HG02759 (cell line): ENCODE data around the gene PLAC1.

Experiments used
- ATAC-seq: cut with Tn5 transposase; IDR thresholded peaks from one replicate; pipeline ENCODE4 v1.9.1; 2021; ENCODE audit warnings: mild to moderate bottlenecking, moderate library complexity; ENCODE audit not compliant: unreplicated experiment

Gene PLAC1

DNA sequence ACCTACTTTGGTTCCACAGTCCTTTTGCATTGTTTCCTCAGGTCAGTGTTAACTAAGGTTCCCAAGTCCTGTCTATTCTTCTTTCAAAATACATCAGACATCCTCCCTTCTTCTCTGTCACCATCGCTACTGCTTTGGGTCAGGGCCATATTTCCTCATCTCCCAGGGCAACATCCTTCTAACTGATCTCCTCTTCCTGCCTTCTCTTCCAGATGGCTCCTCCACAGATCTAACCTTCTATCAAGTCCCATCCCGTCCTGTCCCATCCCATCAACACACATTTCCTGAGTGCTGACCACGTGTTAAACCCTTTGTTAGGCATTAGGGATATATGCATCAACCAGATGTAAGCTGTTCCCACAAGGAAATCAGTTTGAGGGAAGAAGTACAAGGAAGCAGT is 25.9 kb downstream of the PLAC1 start:
- no peak for ATAC-seq

DNA sequence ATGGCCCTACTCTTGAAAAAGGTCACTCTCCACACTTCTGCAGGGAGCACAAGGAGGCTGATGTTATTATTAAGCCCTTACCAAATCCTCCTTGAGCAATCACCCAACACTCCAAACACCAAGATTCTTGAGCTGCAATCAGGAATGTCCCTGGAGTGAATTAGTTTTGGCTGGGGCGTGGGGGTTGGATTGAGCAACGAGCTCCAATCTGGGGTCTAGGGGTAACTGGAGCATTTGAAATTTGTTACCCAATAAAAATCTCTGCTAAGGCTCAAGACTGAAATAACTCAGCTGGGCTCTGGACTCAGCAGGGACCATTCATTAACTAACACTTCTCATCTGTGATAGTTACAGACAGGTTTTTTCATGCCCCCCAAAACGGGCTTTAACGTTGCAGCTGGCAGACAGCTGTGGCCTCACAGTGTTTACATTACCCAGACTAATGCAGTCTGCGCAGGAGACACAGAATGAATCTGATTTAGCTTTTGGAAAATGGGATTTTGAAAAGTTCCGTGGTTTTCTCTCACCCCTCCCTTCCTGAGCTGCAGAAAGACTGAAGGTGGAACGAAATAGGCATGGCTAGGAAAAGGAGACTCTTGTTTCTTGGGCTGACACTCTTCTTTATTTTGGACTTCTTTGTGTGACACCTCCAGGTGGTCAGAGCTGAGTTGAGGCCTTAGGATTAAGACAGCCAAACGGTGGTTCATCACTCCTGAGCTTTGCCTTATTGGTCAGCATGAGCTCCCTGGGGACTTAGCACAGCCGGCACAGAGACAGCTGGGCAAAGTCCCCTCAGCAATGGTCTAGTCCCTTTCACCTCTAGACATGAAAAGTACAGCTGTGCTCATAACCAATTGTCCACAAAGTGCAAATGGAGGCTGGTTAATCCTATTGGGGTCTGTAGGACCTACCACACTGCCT is 26.6 kb downstream of the PLAC1 start:
- no peak for ATAC-seq

DNA sequence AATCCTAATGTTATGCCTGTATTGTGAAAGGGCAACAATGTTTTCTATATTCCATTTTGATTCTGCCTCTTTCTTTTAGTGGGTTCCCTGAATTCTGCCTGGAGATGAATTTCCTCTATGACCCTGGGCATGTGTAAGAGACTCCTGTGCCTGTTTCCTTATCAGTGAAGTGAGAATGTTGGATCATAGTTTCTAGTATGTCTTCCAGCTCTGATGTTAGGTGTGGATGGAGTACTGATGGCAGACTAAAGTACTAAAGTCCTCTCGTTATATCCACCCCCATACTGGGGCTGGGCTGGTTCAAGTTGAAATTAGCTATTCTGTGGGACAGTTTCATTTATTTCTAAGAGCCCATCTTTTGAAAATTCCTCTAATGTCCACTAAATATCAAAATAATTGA is 29.6 kb downstream of the PLAC1 start:
- no peak for ATAC-seq

DNA sequence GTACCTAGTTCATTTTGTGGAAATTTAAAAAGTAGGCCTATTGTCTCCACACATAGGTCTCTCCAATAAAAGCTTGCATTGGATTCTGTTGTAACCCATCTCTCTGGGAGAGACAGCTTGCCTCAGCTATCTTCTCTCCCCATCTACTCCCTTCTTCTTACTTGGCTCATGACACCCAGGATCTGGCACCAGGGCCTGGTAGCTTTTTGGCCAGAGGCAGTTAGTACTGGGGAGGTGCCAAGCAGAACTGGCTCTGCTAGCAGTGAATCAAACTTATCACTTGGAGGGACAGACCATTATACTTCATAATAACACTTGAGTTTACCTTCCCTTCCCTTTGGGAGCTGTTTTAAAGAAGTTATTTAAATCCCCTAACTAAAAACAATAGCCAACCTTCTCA is 31.8 kb downstream of the PLAC1 start:
- ATAC-seq, result no peak

DNA sequence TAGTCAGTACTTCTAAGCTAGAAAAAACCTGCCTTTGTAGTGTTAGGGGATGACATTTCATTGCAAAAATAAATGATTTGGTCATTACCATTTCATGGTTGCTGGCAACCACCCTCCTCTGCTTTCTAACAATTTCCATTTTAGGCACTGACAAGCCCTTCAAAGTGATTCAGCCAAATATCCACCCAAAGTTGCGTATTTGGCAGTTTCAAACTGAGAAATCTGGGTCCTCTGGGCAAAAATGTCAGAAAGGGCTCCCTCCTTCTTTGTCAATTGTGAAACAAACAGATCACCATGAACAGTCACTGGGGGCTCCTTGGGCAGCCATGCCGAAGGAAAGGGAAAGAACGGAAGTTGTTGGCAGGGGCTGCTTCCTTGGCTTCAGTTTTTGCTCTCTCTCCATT is 33.0 kb downstream of the PLAC1 start:
- no peak for ATAC-seq

DNA sequence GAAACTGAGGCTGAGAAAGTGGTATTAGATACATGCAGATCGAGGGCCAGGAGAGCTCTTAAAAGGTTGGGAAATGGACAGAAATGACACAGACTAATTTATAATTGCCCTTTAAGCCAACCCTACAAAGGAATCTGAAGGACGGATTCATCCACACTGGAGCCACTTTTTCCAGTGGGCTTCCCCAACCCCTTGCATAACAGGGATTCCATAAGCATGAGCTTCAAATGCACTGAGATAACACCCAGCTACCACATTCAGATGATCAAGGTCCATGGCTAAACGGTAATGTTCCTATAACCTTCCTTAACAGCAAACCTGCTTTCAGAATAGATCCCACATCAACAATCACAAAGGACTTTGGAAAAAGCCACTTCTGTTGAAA is 34.2 kb downstream of the PLAC1 start:
- no peak for ATAC-seq

DNA sequence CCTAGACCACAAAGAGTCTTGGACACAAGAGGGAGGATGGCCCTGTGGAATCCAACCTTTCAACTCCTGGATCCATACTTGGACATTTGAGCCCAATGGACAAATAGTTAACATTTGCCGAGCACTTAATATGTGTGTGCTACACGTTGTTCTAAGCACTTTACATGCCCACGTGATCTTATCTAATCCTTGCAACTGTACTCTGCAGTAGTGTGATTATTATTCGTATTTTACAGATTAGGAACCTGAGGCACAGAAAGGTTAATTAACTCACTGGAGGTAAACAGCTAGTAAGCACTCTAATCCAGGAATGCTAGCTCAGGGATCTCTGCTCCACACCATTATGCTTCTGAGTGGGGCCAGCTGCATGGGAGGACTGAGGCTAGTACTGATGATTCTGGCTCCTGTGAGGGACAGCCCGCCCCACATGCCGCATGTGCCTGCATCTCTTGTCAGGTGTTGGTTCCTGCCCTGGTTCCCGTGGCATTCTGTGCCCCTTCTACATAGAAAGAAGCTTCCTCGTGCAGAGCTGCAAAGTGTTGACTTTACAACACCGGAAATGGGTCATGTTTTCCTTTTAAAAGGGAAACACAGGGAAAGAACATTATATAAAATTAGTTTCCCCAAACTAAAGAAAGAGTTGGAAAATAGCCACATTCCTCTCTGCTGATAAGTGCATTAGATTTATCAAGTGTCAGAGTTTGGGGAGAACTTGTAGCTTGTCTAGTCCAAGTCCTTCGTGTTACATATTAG is 34.8 kb downstream of the PLAC1 start:
- ATAC-seq, result no peak

DNA sequence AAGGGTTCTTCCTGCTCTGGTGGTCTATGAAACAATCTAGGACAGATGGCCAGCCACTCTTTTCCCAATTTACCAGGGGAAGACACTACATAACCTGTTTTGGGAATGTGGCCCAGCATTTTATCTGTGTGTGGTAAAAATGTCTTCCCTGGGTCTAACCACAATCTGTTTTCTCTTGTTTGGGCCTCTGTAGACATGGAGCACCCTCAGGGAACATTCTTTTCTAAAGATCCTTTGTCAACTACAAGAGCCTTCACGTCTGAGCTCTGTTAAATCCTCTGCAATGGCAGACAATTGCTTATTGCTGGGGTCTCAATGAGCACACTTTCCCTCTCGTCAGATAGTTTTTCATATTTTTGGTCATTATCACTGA is 35.5 kb downstream of the PLAC1 start:
- ATAC-seq, result no peak

DNA sequence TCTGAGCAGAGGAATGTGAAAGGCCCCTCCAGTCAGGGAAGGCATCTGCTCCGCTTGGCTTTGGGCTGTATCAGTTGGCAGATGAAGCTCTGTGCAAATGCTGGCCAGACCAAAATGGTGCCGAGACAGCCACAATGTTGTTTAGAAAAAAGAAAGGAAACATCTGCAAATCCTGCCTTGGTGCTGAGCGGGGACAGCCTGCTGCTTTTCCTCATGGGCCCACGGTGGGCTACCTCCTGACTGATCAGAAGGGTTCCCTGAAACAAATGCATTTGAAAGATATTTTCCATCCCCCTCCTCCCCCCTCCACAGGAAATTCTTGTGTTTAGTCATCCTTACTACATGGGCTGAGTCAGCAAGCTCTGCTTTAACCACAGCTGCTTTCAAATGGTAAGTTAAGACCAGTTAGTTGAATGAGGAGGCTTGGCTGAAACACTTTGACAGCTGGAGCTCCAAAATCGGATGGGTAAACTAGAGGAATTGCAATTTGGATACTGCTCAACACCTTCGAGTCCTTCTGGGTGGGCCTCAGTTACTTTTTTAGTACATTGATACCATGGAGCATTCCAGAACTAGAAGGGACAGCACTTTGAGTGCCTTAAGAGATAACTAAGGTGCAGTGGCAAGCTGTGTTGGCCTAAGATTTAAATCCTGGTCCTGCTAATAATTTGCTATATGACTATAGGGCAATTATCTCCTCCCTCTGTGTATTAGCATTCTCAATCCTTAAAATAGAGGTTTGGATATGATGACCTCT is 36.0 kb downstream of the PLAC1 start:
- ATAC-seq, result peak; percentile 90

DNA sequence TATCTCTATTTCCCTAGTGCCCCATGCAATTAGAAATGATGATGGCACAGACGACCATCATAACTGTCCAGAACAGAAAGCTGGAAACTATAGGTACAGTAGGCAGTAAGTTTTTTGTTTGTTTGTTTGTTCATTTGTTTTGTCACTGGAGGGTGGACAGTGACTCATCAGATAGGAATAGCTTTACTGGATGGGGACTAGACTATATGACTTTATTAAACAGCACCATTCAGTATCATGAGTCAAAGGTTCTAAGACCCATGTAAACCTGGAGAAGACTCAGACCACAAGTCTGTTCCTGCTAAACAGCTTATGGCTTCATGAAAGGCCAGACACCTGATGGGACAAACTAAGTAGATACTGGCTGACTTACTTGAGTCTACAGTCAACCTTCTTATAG is 38.4 kb downstream of the PLAC1 start:
- no peak for ATAC-seq

DNA sequence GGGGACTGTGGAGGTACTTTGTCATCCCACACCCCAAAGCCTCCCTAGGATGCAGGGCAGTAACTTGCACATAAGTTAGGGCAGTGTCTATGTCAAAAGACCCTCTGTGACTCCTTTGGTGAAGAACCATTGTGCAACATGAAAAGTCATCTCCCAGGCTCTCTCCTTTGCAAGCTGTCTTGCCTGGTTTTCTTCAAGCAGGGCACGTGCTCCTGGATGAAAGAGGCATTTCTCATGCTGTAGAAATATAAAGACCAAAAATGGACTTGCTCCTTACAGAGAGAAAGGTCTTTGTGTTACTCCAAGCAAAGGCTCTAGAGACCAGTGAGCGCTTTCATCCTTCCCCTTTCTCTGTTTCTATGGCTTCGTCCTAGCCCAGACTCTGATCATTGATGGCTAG is 44.9 kb downstream of the PLAC1 start:
- no peak for ATAC-seq

DNA sequence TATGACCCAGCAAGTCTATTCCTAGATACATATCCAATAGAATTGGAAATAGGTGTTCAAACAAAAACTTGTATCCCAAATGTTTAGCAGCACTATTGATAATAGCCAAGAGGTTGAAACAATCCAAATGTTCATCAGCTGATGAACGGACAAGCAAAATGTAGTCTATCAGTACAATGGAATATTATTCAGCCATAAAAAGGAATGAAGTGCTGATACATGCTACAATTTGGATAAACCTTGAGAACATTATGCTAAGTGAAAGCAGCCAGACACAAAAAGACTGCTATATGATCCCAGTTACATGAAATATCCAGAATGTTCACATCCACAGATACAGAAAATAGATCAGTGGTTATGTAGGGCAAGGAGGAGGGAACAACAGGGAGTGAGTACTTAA is 50.1 kb downstream of the PLAC1 start:
- ATAC-seq, result no peak

DNA sequence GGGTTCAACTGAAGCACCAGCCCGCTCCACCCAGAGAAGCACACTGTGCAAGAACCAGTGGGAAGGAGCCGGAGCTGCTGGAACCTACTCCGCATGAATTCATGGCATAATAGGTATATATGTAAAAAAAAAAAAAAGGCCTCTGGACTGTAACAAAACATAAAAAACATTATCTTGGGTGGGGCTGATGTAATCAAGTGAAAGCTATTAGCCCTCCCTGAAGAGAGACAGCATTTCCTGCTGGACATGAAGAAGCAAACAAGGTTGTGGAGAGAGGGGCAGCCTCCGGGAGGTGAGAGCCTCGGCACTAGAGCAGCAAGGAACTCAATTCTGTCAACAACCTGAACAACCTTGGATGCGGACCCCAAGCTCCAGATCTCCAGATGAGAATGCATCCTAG is 50.7 kb downstream of the PLAC1 start:
- ATAC-seq, result no peak

DNA sequence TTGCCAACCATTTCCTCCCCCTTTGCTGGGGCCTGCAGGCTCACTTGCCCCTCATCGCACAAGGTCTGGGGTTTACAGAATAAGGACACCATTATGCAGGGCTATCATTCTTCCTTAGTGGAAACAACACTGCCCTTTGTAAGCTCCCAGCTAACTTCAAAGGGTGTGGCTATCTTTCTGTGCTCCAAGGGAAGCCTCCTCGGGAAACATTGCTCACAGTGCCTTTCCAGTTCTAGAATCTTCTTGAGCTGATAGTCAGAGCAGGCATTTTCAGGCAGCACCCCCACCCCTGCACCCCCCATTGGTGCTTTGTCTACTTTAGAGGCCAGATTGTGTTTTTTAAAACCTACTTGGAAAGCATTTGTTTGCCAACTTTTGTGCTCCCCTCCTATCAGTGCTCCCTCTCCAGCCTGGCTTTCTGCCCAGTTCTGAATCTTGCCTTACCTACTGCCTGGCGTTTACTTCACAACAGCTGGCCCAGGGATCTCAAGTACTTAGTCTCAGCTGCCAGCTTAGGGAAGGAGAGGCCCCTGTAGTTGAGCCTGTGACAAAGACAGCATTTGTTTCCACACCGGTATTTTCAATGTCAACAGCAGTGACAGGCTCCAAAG is 53.5 kb downstream of the PLAC1 start:
- ATAC-seq, result no peak

DNA sequence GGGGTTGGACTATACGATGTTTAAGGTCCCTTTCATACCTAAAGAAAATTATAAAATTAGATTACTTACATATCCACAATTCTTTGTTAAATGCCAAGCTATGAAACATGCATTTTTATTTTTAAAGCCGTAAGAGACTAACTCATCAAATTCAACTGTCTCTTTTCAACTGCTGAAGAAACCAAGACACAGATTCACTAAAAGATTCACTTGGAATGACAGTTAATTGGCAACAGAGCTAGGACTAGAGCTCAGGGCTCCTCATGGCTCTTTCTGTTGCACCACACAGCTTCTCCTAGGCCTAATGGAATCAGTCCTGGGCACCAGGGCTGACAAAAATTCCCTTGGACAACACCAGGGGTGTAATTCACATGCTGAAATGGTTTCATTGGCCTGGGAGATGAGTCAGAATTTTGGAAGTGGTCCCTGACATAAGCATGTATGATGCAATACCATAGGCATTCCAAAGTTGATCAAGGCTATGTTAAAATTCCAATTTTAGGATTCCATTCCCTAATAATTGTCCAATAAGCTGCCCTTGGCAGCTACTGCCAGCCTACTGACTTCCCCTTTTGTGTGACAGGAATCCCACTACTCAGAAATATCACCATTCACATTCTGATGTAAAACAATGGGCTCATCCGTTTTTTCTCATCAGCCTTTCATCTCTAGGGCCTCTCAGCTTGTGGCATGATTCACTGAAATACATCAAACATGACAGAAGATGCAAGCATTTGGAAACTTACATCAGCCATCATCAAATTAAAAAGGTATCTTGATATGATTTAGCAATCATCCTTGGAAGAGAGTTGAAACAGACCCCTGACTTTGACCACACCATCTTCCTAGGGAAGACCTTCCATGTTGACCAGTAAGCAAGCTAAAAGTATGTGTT is 54.2 kb downstream of the PLAC1 start:
- ATAC-seq, result no peak

DNA sequence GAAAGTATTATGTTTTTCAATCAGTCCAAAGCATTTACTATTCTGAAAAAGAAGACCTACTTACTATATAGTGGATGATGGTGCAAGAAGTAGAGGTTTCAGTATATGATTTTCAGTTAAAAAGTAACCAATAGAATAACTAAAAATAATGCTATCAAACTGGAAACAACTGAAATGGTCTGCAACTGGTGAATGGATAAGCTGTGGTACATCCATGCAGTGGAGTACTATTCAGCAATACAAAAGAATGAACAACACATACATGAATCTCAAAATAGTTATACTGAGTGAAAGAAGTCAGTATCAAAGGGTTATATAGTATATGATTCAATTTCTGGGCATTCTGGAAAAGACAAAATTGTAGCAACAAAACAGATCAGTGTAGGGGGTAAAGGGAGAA is 55.9 kb downstream of the PLAC1 start:
- ATAC-seq, result no peak

DNA sequence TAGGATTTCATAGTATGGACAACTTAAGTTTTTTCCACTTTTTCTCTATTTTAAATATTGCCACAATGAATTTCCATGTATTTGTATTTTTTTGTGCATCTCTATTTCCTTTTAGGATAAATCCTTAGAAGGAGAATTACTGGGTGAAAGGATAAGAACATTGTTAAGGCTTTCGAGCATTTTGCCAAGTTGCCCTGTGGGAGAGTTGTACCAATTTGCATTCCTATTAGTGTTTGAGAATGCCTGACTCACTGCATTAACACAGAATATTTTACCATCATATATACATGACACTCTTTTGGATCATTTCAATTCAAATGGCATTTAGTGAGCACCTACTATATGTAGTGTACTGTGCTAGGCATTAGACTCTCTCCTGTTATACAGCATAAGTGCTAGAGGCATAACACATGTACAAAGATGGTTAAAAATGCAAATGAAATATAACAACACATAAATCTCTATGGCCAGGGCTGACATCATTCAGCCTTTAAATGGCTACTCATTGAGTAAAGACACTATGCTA is 57.0 kb downstream of the PLAC1 start:
- ATAC-seq, result no peak

DNA sequence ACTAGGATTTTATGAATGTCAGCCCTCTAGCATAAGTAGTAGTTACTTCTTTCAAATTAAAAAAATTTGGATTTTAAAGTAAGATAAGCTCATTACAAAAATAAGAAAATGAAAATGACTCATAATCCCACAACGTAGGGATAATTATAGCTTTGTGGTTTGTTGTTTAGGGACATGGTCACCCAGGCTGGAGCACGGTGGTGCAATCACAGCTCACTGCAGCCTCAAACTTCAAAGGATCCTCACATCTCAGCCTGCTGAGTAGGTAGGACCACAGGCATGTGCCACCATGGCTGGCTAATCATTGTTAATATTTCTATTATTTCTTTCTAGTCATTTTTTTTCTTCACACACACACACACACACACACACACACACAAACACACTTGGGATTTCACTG is 57.6 kb downstream of the PLAC1 start:
- no peak for ATAC-seq

DNA sequence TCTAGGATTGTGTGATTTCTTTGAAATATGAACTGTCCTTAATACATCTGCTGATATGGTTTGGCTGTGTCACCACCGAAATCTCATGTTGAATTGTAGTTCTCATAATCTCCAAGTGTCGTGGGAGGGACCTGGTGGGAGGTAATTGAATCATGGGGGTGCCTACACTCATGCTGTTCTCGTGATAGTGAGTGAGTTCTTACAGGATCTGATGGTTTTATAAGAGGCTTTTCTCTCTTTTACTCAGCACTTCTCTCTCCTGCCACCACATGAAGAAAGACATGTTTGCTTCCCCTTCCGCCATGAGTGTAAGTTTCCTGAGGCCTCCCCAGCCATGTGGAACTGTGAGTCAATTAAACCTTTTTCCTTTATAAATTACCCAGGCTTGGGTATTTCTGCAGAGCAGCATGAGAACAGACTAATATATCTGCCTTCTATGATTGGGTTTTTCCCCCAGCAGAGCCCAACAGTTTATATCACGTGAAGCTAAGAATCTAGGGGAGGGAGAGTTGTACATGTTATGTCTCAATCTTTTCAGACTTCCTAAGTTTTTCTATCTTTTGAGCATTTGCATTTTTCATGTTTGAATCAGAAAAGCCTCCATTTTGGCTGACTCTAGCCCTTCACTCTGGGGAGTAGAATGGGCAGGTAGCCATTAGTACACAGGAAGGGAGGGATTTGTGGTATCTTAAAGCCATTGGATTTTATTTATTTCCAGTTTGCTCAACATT is 58.9 kb downstream of the PLAC1 start:
- ATAC-seq, result no peak
